SK-N-SH (cell line): ENCODE measurements around the gene SGSH. TPM values are rescaled to one million over a fixed set of nuclear protein-coding genes. Genes with fewer than 3 reads are reported as not detected.

Source experiments
- CTCF ChIA-PET: fragments of 300-600, 350-600 bp; formaldehyde crosslinking; extraction: SDS; loops from one replicate; lab custom pipeline; 2021; lab: Yijun Ruan, JAX
- POLR2A ChIA-PET: fragments of 350-600 bp; sonication (Branson Sonifier 250); formaldehyde crosslinking; extraction: SDS; loops from one replicate; lab custom pipeline; 2020; ENCODE audit warnings: antibody characterized with exemption, inconsistent platforms; lab: Yijun Ruan, JAX
- DNase-seq: peaks from one replicate; pipeline ENCODE4 v3.0.0; 2012
- H2AFZ ChIP-seq: fragments of 200-600 bp; sonication (generic); 2 replicates; pipeline ENCODE4 v1.8.1; 2016; ENCODE audit warnings: antibody characterized with exemption, mild to moderate bottlenecking, low read depth
- H3F3A ChIP-seq: fragments of 200-600 bp; sonication (generic); replicated peaks from 2 replicates; pipeline ENCODE3; 2016; ENCODE audit warnings: antibody characterized with exemption, mild to moderate bottlenecking; ENCODE audit not compliant: insufficient read depth
- H3K27ac ChIP-seq, 2 experiments: fragments of 200-500 bp in 1 of 2; fragments of 200-600 bp in 1 of 2; sonication (Bioruptor generic) in 1 of 2; sonication (generic), shearing (Covaris generic) in 1 of 2; 2 replicates each; pipeline versions ENCODE4 v1.5.1 to v1.6.1; 2014 to 2016; ENCODE audit warnings: low read depth in 2 of 2, inconsistent platforms in 1 of 2, low read length in 1 of 2, mild to moderate bottlenecking in 1 of 2, mixed read lengths in 1 of 2
- H3K27me3 ChIP-seq: fragments of 200-600 bp; sonication (generic), shearing (Covaris generic); 2 replicates; pipeline ENCODE4 v1.6.1; 2016; ENCODE audit warnings: mixed run types; ENCODE audit not compliant: insufficient read depth
- H3K36me3 ChIP-seq, 2 experiments: fragments of 200-500 bp in 1 of 2; fragments of 200-600 bp in 1 of 2; sonication (Bioruptor generic) in 1 of 2; sonication (generic) in 1 of 2; replicated peaks in 1 of 2; 2 replicates each; pipeline versions ENCODE3 to v1.5.1; 2014 to 2016; ENCODE audit warnings: low read length in 1 of 2, mild to moderate bottlenecking in 1 of 2; ENCODE audit not compliant: insufficient read depth in 2 of 2, control insufficient read depth in 1 of 2
- H3K4me1 ChIP-seq, 2 experiments: fragments of 200-500 bp in 1 of 2; fragments of 200-600 bp in 1 of 2; sonication (Bioruptor generic) in 1 of 2; sonication (generic), shearing (Covaris generic) in 1 of 2; 2 replicates each; pipeline versions ENCODE4 v1.5.1 to v1.6.1; 2014 to 2016; ENCODE audit warnings: low read depth in 1 of 2, low read length in 1 of 2, mixed run types in 1 of 2; ENCODE audit not compliant: insufficient read depth in 2 of 2, control insufficient read depth in 1 of 2
- H3K4me2 ChIP-seq: fragments of 200-600 bp; sonication (generic), shearing (Covaris generic); 2 replicates; pipeline ENCODE4 v1.6.1; 2017; ENCODE audit warnings: mixed run types
- H3K4me3 ChIP-seq, 2 experiments: fragments of 200-500 bp in 1 of 2; fragments of 200-600 bp in 1 of 2; sonication (Bioruptor generic) in 1 of 2; sonication (generic), shearing (Covaris generic) in 1 of 2; 2 replicates each; pipeline versions ENCODE4 v1.5.1 to v1.8.1; 2014 to 2016; ENCODE audit warnings: low read depth in 2 of 2, inconsistent platforms in 1 of 2, low read length in 1 of 2, mild to moderate bottlenecking in 1 of 2, mixed read lengths in 1 of 2, moderate library complexity in 1 of 2
- H3K79me2 ChIP-seq: fragments of 200-600 bp; sonication (generic); 2 replicates; pipeline ENCODE4 v1.8.1; 2017; ENCODE audit warnings: mild to moderate bottlenecking; ENCODE audit not compliant: insufficient read depth
- H3K9ac ChIP-seq: fragments of 200-600 bp; sonication (generic); 2 replicates; pipeline ENCODE4 v1.6.1; 2017; ENCODE audit warnings: mixed run types
- H3K9me2 ChIP-seq: fragments of 200-600 bp; sonication (generic); 2 replicates; pipeline ENCODE4 v1.6.1; 2017; ENCODE audit warnings: mixed run types
- H3K9me3 ChIP-seq: fragments of 200-600 bp; sonication (generic); 2 replicates; pipeline ENCODE4 v1.6.1; 2017; ENCODE audit warnings: mixed run types, mild to moderate bottlenecking, moderate library complexity
- H4K20me1 ChIP-seq: fragments of 200-600 bp; sonication (generic); 2 replicates; pipeline ENCODE4 v1.6.1; 2017; ENCODE audit warnings: mild to moderate bottlenecking, mixed run types; ENCODE audit not compliant: insufficient read depth
- ELF1 ChIP-seq: IDR thresholded peaks from 2 replicates; pipeline ENCODE4 v1.4.0; 2012
- EP300 ChIP-seq, 2 experiments: IDR thresholded peaks; 2 replicates each; pipeline versions ENCODE4 v1.4.0 to v1.6.1; 2012; ENCODE audit warnings: borderline replicate concordance in 1 of 2, low read depth in 1 of 2, low read length in 1 of 2
- EZH2phosphoT487 ChIP-seq: fragments of 200-600 bp; sonication (generic); IDR thresholded peaks from 2 replicates; pipeline ENCODE4 v1.6.1; 2017; ENCODE audit warnings: low read depth, mixed run types, mild to moderate bottlenecking, antibody characterized with exemption, moderate library complexity, borderline replicate concordance
- FOXM1 ChIP-seq: IDR thresholded peaks from 2 replicates; pipeline ENCODE4 v1.4.0; 2012; ENCODE audit warnings: low read depth, mild to moderate bottlenecking
- GATA2 ChIP-seq: sonication (generic); formaldehyde crosslinking; IDR thresholded peaks from 2 replicates; pipeline ENCODE4 v1.5.0; 2020; ENCODE audit warnings: mild to moderate bottlenecking, missing genetic modification reagents
- POLR2AphosphoS5 ChIP-seq: IDR thresholded peaks from 2 replicates; pipeline ENCODE4 v1.6.1; 2012; ENCODE audit warnings: low read depth, low read length
- SMC3 ChIP-seq: IDR thresholded peaks from 2 replicates; pipeline ENCODE4 v1.6.1; 2012; ENCODE audit warnings: low read depth, low read length, improper control_type of control experiment
- TAF1 ChIP-seq: IDR thresholded peaks from 2 replicates; pipeline ENCODE4 v1.6.1; 2012; ENCODE audit warnings: low read depth, mild to moderate bottlenecking, low read length, moderate library complexity, borderline replicate concordance
- TCF12 ChIP-seq: IDR thresholded peaks from 2 replicates; pipeline ENCODE4 v1.4.0; 2012
- WGBS: methylation state at CpG from one replicate; pipeline ENCODE4 v1.1.6; 2017; ENCODE audit warnings: low lambda C conversion rate; 5-methylcytosine and 5-hydroxymethylcytosine counted together
- polyA plus RNA-seq, 3 experiments: library from polyadenylated mRNA; depleted of rRNA; stranded (reverse); fragments of >200 nt; gene quantifications; 2 replicates each; pipeline ENCODE4 v1.2.3, GENCODE V29; 2012
- TF ChIP-seq, protein P1 (sequence below): IDR thresholded peaks from 2 replicates; pipeline ENCODE4 v1.4.0; 2012; ENCODE audit warnings: low read depth, borderline replicate concordance
- TF ChIP-seq, protein P2 (sequence below): fragments of 200-600 bp; sonication (generic); IDR thresholded peaks from 2 replicates; pipeline ENCODE4 v1.6.1; 2017; ENCODE audit warnings: antibody characterized with exemption, mild to moderate bottlenecking, moderate library complexity
- TF ChIP-seq, protein P3 (sequence below): IDR thresholded peaks from 2 replicates; pipeline ENCODE4 v1.4.0; 2012; ENCODE audit warnings: low read depth, borderline replicate concordance
- TF ChIP-seq, protein P4 (sequence below): fragments of 150-350 bp; IDR thresholded peaks from 2 replicates; pipeline ENCODE4 v1.6.1; 2017; ENCODE audit warnings: antibody characterized with exemption, low read length, low read depth, borderline replicate concordance

Gene SGSH
- polyA plus RNA-seq, 1 of the 3 experiments (the other 2 are of a cell fraction), result 161 TPM

DNA sequence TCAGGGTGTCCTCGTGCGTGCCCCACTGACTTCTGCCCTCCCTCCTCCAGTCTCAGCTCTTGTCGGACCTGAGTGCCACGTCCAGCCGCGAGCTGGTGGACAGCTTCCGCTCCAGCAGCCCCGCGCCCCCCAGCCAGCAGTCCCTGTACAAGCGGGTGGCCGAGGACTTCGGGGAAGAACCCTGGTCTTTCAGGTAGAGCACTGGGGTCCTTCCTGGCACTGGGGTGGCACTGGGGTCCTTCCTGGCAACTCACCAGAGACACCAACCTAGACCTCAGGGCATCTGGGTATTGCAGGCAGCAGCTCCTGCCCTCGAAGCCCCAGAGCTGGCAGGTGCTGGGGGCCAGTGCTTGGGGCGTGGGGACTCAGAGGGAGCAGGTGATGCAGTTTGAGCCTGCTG is 25.0 kb downstream of the SGSH start:
- no peaks in the 10 kb centered on the region for H3K4me1 ChIP-seq
- TF ChIP-seq, protein P1, sequence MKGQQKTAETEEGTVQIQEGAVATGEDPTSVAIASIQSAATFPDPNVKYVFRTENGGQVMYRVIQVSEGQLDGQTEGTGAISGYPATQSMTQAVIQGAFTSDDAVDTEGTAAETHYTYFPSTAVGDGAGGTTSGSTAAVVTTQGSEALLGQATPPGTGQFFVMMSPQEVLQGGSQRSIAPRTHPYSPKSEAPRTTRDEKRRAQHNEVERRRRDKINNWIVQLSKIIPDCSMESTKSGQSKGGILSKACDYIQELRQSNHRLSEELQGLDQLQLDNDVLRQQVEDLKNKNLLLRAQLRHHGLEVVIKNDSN, result no peak
- no peak for TF ChIP-seq EP300 (IDR thresholded peaks at IDR 0.05; ENCODE audit: borderline replicate concordance in 1 of 2, low read depth in 1 of 2, low read length in 1 of 2)
- no peak for TF ChIP-seq POLR2AphosphoS5
- no peak for TF ChIP-seq SMC3
- no peak for TF ChIP-seq EZH2phosphoT487
- TF ChIP-seq ELF1, result no peak
- no peak for TF ChIP-seq TAF1
- TF ChIP-seq FOXM1, result no peak
- TF ChIP-seq, protein P2, sequence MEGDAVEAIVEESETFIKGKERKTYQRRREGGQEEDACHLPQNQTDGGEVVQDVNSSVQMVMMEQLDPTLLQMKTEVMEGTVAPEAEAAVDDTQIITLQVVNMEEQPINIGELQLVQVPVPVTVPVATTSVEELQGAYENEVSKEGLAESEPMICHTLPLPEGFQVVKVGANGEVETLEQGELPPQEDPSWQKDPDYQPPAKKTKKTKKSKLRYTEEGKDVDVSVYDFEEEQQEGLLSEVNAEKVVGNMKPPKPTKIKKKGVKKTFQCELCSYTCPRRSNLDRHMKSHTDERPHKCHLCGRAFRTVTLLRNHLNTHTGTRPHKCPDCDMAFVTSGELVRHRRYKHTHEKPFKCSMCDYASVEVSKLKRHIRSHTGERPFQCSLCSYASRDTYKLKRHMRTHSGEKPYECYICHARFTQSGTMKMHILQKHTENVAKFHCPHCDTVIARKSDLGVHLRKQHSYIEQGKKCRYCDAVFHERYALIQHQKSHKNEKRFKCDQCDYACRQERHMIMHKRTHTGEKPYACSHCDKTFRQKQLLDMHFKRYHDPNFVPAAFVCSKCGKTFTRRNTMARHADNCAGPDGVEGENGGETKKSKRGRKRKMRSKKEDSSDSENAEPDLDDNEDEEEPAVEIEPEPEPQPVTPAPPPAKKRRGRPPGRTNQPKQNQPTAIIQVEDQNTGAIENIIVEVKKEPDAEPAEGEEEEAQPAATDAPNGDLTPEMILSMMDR, result no peak
- TF ChIP-seq GATA2 (CRISPR knock-in tag), result no peak
- TF ChIP-seq, protein P3, sequence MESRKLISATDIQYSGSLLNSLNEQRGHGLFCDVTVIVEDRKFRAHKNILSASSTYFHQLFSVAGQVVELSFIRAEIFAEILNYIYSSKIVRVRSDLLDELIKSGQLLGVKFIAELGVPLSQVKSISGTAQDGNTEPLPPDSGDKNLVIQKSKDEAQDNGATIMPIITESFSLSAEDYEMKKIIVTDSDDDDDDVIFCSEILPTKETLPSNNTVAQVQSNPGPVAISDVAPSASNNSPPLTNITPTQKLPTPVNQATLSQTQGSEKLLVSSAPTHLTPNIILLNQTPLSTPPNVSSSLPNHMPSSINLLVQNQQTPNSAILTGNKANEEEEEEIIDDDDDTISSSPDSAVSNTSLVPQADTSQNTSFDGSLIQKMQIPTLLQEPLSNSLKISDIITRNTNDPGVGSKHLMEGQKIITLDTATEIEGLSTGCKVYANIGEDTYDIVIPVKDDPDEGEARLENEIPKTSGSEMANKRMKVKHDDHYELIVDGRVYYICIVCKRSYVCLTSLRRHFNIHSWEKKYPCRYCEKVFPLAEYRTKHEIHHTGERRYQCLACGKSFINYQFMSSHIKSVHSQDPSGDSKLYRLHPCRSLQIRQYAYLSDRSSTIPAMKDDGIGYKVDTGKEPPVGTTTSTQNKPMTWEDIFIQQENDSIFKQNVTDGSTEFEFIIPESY, result no peak
- TF ChIP-seq, protein P4, sequence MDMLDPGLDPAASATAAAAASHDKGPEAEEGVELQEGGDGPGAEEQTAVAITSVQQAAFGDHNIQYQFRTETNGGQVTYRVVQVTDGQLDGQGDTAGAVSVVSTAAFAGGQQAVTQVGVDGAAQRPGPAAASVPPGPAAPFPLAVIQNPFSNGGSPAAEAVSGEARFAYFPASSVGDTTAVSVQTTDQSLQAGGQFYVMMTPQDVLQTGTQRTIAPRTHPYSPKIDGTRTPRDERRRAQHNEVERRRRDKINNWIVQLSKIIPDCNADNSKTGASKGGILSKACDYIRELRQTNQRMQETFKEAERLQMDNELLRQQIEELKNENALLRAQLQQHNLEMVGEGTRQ, result no peak
- TF ChIP-seq TCF12, result no peak
- no peaks in the 10 kb centered on the region for H3K9me2 ChIP-seq
- WGBS, result 75% methylated on average over 14 of the region's 14 CpGs
- DNase-seq, result no peak
- H3K4me2 ChIP-seq, result no peak overlapping the region
- H3K79me2 ChIP-seq, result no peaks in the 10 kb centered on the region
- H3K9ac ChIP-seq, result no peak overlapping the region
- 0 out of 2 replicates have a peak, but pooled peaks cover 9% of the 10 kb centered on the region for H3K27me3 ChIP-seq
- CTCF ChIA-PET, result interaction anchor here (0.6 to 2.5 kb wide), 13 partner anchors 8 to 141 kb away, joined by 3 to 8 read pairs (median 5); partner anchors contain the start of genes GAA and RNF213
- H4K20me1 ChIP-seq, result no peaks in the 10 kb centered on the region
- no peaks in the 10 kb centered on the region for H3K9me3 ChIP-seq
- no peaks in the 10 kb centered on the region for H3F3A ChIP-seq
- H3K4me3 ChIP-seq, result no peak overlapping the region
- H2AFZ ChIP-seq, result no peak overlapping the region
- H3K27ac ChIP-seq, result no peak overlapping the region
- POLR2A ChIA-PET, result interaction anchor here (0.5 kb wide), 1 partner anchor 37 kb away, joined by 4 read pairs; no protein-coding TSS in a partner anchor
- H3K36me3 ChIP-seq, result no peaks in the 10 kb centered on the region
